DOHH2 (cell line): Measurements from ENCODE around the gene VILL.

Experiments used
- H3F3A ChIP-seq: fragments of 200-600 bp; sonication (generic), shearing (Covaris generic); 2 replicates; pipeline ENCODE4 v1.6.0; 2016; ENCODE audit warnings: antibody characterized with exemption, mild to moderate bottlenecking; ENCODE audit not compliant: control insufficient read depth, insufficient read depth
- H3K27ac ChIP-seq: fragments of 200-600 bp; sonication (generic); 2 replicates; pipeline ENCODE4 v1.5.1; 2014; ENCODE audit warnings: low read depth, mild to moderate bottlenecking, low read length, moderate library complexity
- H3K27me3 ChIP-seq: fragments of 200-600 bp; sonication (generic); 2 replicates; pipeline ENCODE4 v1.6.1; 2014; ENCODE audit warnings: mild to moderate bottlenecking, low read length, mixed read lengths; ENCODE audit not compliant: control insufficient read depth
- H3K36me3 ChIP-seq: fragments of 200-600 bp; sonication (generic); 2 replicates; pipeline ENCODE4 v1.6.1; 2014; ENCODE audit warnings: mild to moderate bottlenecking, low read length, moderate library complexity, mixed read lengths; ENCODE audit not compliant: control insufficient read depth
- H3K4me1 ChIP-seq: fragments of 200-600 bp; sonication (generic); 2 replicates; pipeline ENCODE4 v1.6.1; 2014; ENCODE audit warnings: mild to moderate bottlenecking, low read length, mixed read lengths; ENCODE audit not compliant: control insufficient read depth
- H3K4me2 ChIP-seq: fragments of 200-600 bp; sonication (generic); 2 replicates; pipeline ENCODE4 v1.6.0; 2014; ENCODE audit warnings: mild to moderate bottlenecking, low read length, moderate library complexity
- H3K4me3 ChIP-seq: fragments of 200-600 bp; sonication (generic); 2 replicates; pipeline ENCODE4 v1.5.1; 2014; ENCODE audit warnings: mild to moderate bottlenecking, low read length, mixed read lengths
- H3K79me2 ChIP-seq: fragments of 200-600 bp; sonication (generic); 2 replicates; pipeline ENCODE4 v1.6.1; 2014; ENCODE audit warnings: mild to moderate bottlenecking, low read length, mixed read lengths; ENCODE audit not compliant: control insufficient read depth
- H3K9me2 ChIP-seq: fragments of 200-600 bp; sonication (generic); replicated peaks from 2 replicates; pipeline ENCODE4 v1.6.1; 2014; ENCODE audit warnings: mild to moderate bottlenecking, low read length, mixed read lengths; ENCODE audit not compliant: control insufficient read depth
- H3K9me3 ChIP-seq: fragments of 200-600 bp; sonication (generic); 2 replicates; pipeline ENCODE4 v1.6.1; 2014; ENCODE audit warnings: antibody characterized with exemption, low read length, mixed read lengths; ENCODE audit not compliant: control insufficient read depth, insufficient read depth
- H4K20me1 ChIP-seq: fragments of 200-600 bp; sonication (generic); 2 replicates; pipeline ENCODE4 v1.6.0; 2014; ENCODE audit warnings: low read depth, mild to moderate bottlenecking, antibody characterized with exemption, low read length, moderate library complexity; ENCODE audit not compliant: control insufficient read depth, insufficient read depth
- CTCF ChIP-seq: fragments of 200-600 bp; sonication (generic); IDR thresholded peaks from one replicate; pipeline ENCODE4 v1.5.1; 2014; ENCODE audit warnings: antibody characterized with exemption, mild to moderate bottlenecking, low read depth, low read length; ENCODE audit not compliant: poor library complexity, severe bottlenecking
- EZH2phosphoT487 ChIP-seq: fragments of 200-600 bp; sonication (generic); IDR thresholded peaks from 2 replicates; pipeline ENCODE4 v1.6.1; 2017; ENCODE audit warnings: borderline replicate concordance, mild to moderate bottlenecking, antibody characterized with exemption, low read length, moderate library complexity, mixed read lengths

The VILL gene

GRCh38 chr3:37991823-37992222 is 1.2 kb downstream of the VILL start:
- Histone ChIP-seq H3K4me1 (peaks cover 22% of the 10 kb centered on the region), H3K4me2 (no peak overlapping the region), H3K79me2 (peaks cover 11% of the 10 kb centered on the region), H3K9me3 (no peaks in the 10 kb centered on the region), H4K20me1 (no peaks in the 10 kb centered on the region), H3K27me3 (no peaks in the 10 kb centered on the region), H3K9me2 (no peaks in the 10 kb centered on the region), H3K4me3 (no peak overlapping the region), H3K27ac (no peak overlapping the region), H3F3A (no peaks in the 10 kb centered on the region; the same call in 1 of the 2 replicates), H3K36me3 (peaks cover 12% of the 10 kb centered on the region)
- TF ChIP-seq CTCF (no peak), EZH2phosphoT487 (no peak)

GRCh38 chr3:37992271-37993066 is 1.9 kb downstream of the VILL start:
- peaks cover 23% of the 10 kb centered on the region for H3K4me1 ChIP-seq
- no peak overlapping the region for H3K4me2 ChIP-seq
- H3K9me2 ChIP-seq = no peaks in the 10 kb centered on the region
- peaks cover 18% of the 10 kb centered on the region for H3K36me3 ChIP-seq
- no peak overlapping the region for H3K27ac ChIP-seq
- no peak for TF ChIP-seq EZH2phosphoT487
- no peak for TF ChIP-seq CTCF
- H3K9me3 ChIP-seq = no peaks in the 10 kb centered on the region
- no peaks in the 10 kb centered on the region for H3K27me3 ChIP-seq
- no peaks in the 10 kb centered on the region; the same call in 1 of the 2 replicates for H3F3A ChIP-seq
- H4K20me1 ChIP-seq = no peaks in the 10 kb centered on the region
- H3K79me2 ChIP-seq = peaks cover 11% of the 10 kb centered on the region
- no peak overlapping the region for H3K4me3 ChIP-seq

- Histone ChIP-seq H3F3A (no peaks in the 10 kb centered on the region; the same call in 1 of the 2 replicates), H3K27ac (no peak overlapping the region), H4K20me1 (no peaks in the 10 kb centered on the region), H3K36me3 (peaks cover 23% of the 10 kb centered on the region), H3K4me1 (peaks cover 23% of the 10 kb centered on the region), H3K9me3 (no peaks in the 10 kb centered on the region), H3K4me2 (peak overlapping the region; percentile 82), H3K79me2 (peaks cover 11% of the 10 kb centered on the region), H3K27me3 (no peaks in the 10 kb centered on the region), H3K9me2 (no peaks in the 10 kb centered on the region), H3K4me3 (peak overlapping the region; percentile 86; the same call in 1 of the 2 replicates)
- TF ChIP-seq CTCF (no peak), EZH2phosphoT487 (no peak)
Observed at GRCh38 chr3:37993067-37993455, 2.5 kb downstream of the VILL start.
